HL-60 (cell line): ENCODE data around the gene SPRED3.

ENCODE experiments used
- DNase-seq, 2 experiments: peaks; one replicate each; pipeline ENCODE4 v3.0.0-alpha.2; 2010 to 2020; ENCODE audit warnings: low read depth in 1 of 2, low spot score in 1 of 2
- H3K27ac ChIP-seq: fragments of 250-450 bp; sonication (Bioruptor Pico); replicated peaks from 2 replicates; pipeline ENCODE4 v1.5.1; 2020; ENCODE audit warnings: mild to moderate bottlenecking, moderate library complexity
- H3K27me3 ChIP-seq: fragments of 250-450 bp; sonication (Bioruptor Pico); 2 replicates; pipeline ENCODE4 v1.5.1; 2021; ENCODE audit warnings: mild to moderate bottlenecking, moderate library complexity; ENCODE audit not compliant: insufficient read depth, poor library complexity, severe bottlenecking
- H3K4me3 ChIP-seq: replicated peaks from 2 replicates; pipeline ENCODE4 v1.5.1; 2011; ENCODE audit warnings: mild to moderate bottlenecking, control low read depth, low read length; ENCODE audit not compliant: insufficient read depth
- GABPA ChIP-seq: IDR thresholded peaks from 2 replicates; pipeline ENCODE4 v1.6.1; 2012; ENCODE audit warnings: low read depth
- POLR2AphosphoS5 ChIP-seq: IDR thresholded peaks from 2 replicates; pipeline ENCODE4 v1.6.1; 2012; ENCODE audit warnings: low read depth
- SPI1 ChIP-seq: IDR thresholded peaks from 2 replicates; pipeline ENCODE4 v1.6.1; 2012; ENCODE audit warnings: low read depth, mild to moderate bottlenecking, borderline replicate concordance
- TF ChIP-seq, protein P1 (sequence below): IDR thresholded peaks from one replicate; pipeline ENCODE4 v1.5.1; 2011; ENCODE audit warnings: low read length, control low read depth, inconsistent platforms; ENCODE audit not compliant: insufficient read depth
- TF ChIP-seq, protein P2 (sequence below): IDR thresholded peaks from 2 replicates; pipeline ENCODE4 v1.6.1; 2012; ENCODE audit warnings: low read depth; ENCODE audit not compliant: insufficient replicate concordance

SPRED3 gene

DNA sequence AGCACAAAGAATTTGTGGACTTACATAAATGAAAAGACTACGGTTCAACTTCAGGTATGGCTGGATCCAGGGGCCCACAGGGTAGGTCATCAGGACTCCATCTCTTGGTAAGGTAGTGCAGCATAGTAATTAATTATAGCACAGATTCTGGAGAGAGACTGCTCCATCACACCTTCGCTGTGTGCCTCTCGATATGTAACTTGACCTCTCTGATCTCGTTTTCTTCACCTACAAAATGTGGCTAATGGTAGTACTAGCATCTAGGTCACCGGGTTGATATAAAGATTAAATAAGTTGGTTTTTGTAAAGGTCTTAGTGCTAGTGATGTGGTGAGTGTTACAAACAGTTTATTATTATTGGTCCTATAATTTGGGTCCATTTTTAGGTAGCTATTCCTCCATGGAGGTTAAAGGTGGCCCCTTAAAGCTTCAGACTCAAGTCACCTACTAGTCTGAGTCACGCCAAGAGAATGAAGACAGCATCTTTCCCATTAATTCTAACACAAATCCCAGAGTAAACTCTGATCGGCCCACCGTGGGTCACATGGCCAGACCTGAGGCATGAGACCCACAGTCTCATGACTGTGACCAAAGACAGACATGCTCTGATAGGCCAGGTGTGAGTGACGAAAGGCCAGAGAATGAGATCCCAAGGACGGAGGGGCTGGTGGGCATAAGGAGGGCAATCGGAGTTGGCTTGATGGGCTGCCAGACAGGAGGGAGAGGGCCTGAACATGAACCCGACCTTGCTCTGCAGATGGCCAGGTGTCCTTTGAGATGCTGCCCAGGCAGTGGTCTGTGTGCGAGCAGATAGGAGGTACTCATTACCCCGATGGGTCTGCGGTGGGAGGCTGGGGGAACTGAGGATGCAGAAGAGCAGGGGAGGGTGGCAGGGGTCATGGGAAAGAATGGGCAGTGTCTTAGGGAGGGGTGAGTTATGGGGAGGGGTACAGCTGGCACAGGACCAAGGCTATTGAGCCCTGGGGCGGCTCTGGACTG is 32.5 kb upstream of the SPRED3 start:
- H3K27me3 ChIP-seq, result peaks cover 21% of the 10 kb centered on the region
- H3K27ac ChIP-seq, result no peak overlapping the region
- no peak for DNase-seq
- no peak for TF ChIP-seq POLR2AphosphoS5
- H3K4me3 ChIP-seq, result no peak overlapping the region

DNA sequence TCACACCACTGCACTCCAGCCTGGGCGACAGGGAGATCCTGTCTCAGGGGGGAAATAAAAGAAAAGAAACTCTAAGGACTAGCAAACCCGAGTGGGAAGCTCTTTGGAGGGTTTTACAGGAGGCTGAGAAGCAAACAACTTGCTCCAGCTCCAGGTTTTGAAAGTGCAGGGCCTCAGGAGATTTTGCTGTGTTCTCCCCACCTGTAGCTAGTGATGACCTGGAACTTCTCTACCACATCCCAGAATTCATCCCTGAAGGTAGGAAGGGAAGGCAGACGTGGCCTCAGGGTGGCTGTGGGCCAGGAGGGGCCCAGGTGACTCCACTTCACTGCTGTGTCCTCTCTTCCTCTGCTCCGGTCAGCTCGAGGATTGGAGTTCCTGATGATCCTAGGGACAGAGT is 30.4 kb upstream of the SPRED3 start:
- no peak overlapping the region for H3K4me3 ChIP-seq

DNA sequence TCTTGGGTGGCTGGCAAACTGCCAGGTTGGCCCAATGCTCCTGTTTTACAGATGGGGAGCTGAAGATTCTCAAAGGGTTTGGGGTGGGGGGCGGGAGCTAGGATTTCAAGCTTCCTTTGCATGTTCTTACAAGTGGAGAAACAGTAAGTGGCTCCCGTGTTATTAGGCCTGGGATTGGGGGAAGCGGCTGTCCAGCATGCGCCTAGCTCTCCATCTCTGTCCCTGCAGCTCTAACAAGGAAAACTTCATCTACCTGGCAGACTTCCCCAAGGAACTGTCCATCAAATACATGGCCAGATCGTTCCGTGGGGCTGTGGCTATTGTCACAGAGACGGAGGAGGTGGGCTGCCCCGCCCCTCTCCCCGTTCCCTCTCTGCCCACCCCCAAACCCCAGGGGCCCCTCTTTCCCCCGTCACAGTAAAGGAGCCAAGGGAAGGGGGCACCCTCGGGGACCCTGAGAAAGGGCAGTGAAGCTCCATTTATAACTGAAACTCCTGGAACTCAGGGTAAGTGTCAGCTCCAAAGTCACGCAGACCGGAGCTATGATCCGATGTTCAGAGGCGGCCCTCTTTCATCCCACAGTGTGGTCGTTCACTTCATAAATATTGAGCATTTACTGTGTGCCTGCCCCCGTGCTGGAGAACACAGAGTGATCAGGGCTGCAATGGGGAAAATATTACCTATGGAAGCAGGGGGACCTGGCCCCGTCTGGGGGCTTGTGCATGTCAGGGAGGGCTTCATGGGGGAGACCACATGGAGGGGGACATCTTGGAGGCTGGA is 29.1 kb upstream of the SPRED3 start:
- H3K27me3 ChIP-seq, result peaks cover 29% of the 10 kb centered on the region

More for the DNA sequence above, 30.4 kb upstream of the SPRED3 start:
- peaks cover 28% of the 10 kb centered on the region for H3K27me3 ChIP-seq
- no peak overlapping the region for H3K27ac ChIP-seq
- TF ChIP-seq GABPA, result no peak
- TF ChIP-seq, protein P1, sequence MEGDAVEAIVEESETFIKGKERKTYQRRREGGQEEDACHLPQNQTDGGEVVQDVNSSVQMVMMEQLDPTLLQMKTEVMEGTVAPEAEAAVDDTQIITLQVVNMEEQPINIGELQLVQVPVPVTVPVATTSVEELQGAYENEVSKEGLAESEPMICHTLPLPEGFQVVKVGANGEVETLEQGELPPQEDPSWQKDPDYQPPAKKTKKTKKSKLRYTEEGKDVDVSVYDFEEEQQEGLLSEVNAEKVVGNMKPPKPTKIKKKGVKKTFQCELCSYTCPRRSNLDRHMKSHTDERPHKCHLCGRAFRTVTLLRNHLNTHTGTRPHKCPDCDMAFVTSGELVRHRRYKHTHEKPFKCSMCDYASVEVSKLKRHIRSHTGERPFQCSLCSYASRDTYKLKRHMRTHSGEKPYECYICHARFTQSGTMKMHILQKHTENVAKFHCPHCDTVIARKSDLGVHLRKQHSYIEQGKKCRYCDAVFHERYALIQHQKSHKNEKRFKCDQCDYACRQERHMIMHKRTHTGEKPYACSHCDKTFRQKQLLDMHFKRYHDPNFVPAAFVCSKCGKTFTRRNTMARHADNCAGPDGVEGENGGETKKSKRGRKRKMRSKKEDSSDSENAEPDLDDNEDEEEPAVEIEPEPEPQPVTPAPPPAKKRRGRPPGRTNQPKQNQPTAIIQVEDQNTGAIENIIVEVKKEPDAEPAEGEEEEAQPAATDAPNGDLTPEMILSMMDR, result no peak
- no peak for TF ChIP-seq SPI1
- TF ChIP-seq, protein P2, sequence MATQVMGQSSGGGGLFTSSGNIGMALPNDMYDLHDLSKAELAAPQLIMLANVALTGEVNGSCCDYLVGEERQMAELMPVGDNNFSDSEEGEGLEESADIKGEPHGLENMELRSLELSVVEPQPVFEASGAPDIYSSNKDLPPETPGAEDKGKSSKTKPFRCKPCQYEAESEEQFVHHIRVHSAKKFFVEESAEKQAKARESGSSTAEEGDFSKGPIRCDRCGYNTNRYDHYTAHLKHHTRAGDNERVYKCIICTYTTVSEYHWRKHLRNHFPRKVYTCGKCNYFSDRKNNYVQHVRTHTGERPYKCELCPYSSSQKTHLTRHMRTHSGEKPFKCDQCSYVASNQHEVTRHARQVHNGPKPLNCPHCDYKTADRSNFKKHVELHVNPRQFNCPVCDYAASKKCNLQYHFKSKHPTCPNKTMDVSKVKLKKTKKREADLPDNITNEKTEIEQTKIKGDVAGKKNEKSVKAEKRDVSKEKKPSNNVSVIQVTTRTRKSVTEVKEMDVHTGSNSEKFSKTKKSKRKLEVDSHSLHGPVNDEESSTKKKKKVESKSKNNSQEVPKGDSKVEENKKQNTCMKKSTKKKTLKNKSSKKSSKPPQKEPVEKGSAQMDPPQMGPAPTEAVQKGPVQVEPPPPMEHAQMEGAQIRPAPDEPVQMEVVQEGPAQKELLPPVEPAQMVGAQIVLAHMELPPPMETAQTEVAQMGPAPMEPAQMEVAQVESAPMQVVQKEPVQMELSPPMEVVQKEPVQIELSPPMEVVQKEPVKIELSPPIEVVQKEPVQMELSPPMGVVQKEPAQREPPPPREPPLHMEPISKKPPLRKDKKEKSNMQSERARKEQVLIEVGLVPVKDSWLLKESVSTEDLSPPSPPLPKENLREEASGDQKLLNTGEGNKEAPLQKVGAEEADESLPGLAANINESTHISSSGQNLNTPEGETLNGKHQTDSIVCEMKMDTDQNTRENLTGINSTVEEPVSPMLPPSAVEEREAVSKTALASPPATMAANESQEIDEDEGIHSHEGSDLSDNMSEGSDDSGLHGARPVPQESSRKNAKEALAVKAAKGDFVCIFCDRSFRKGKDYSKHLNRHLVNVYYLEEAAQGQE, result no peak
- no peak for TF ChIP-seq POLR2AphosphoS5
- no peak for DNase-seq

More for the DNA sequence above, 29.1 kb upstream of the SPRED3 start:
- DNase-seq, result no peak
- TF ChIP-seq, protein P2, result no peak
- TF ChIP-seq, protein P1, result no peak
- no peak for TF ChIP-seq POLR2AphosphoS5
- TF ChIP-seq SPI1, result no peak
- TF ChIP-seq GABPA, result no peak
- Histone ChIP-seq H3K4me3 (no peak overlapping the region), H3K27ac (no peak overlapping the region)
